PC-3 (cell line): ENCODE measurements around the gene RNF4.

ENCODE experiments used
- EZH2 ChIP-seq: fragments of 300-600 bp; sonication (generic); IDR thresholded peaks from one replicate; pipeline ENCODE4 v1.6.1; 2017; ENCODE audit warnings: antibody characterized with exemption, mild to moderate bottlenecking, low read length; ENCODE audit not compliant: unreplicated experiment
- TF ChIP-seq, protein P1 (sequence below): fragments of 300-600 bp; sonication (generic); conservative IDR thresholded peaks from 2 replicates; pipeline ENCODE4 v1.5.1; 2017; ENCODE audit warnings: antibody characterized with exemption, low read depth, mild to moderate bottlenecking, low read length

- TF ChIP-seq, protein P1, sequence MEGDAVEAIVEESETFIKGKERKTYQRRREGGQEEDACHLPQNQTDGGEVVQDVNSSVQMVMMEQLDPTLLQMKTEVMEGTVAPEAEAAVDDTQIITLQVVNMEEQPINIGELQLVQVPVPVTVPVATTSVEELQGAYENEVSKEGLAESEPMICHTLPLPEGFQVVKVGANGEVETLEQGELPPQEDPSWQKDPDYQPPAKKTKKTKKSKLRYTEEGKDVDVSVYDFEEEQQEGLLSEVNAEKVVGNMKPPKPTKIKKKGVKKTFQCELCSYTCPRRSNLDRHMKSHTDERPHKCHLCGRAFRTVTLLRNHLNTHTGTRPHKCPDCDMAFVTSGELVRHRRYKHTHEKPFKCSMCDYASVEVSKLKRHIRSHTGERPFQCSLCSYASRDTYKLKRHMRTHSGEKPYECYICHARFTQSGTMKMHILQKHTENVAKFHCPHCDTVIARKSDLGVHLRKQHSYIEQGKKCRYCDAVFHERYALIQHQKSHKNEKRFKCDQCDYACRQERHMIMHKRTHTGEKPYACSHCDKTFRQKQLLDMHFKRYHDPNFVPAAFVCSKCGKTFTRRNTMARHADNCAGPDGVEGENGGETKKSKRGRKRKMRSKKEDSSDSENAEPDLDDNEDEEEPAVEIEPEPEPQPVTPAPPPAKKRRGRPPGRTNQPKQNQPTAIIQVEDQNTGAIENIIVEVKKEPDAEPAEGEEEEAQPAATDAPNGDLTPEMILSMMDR: no peak
- TF ChIP-seq EZH2: no peak
Observed at GRCh38 chr4:2425386-2426068, 43.4 kb upstream of the RNF4 start.
